ACC112 (cell line): ENCODE measurements around the gene KLHL35.
"Not testable (repeated sequence)": the region's sequence is repeated elsewhere in the genome, so short reads cannot be mapped to it uniquely, and the experiment has no call there.

Experiments
- H2AFZ ChIP-seq: fragments of 200-600 bp; sonication (generic); one replicate; pipeline ENCODE4 v1.6.0; 2017; ENCODE audit warnings: antibody characterized with exemption, low read length; ENCODE audit not compliant: unreplicated experiment
- H3K27ac ChIP-seq: fragments of 200-600 bp; sonication (generic); 2 replicates; pipeline ENCODE4 v1.5.1; 2014; ENCODE audit warnings: low read depth, mild to moderate bottlenecking, antibody characterized with exemption, low read length, moderate library complexity
- H3K27me3 ChIP-seq: fragments of 200-600 bp; sonication (generic); 2 replicates; pipeline ENCODE4 v1.6.1; 2014; ENCODE audit warnings: mild to moderate bottlenecking, antibody characterized with exemption, low read length, moderate library complexity, mixed read lengths; ENCODE audit not compliant: insufficient read depth
- H3K36me3 ChIP-seq: fragments of 200-600 bp; sonication (generic); 2 replicates; pipeline ENCODE4 v1.6.1; 2016; ENCODE audit warnings: mild to moderate bottlenecking, antibody characterized with exemption, low read length, moderate library complexity, mixed read lengths; ENCODE audit not compliant: insufficient read depth
- H3K4me1 ChIP-seq: fragments of 200-600 bp; sonication (generic); one replicate; pipeline ENCODE4 v1.6.1; 2016; ENCODE audit warnings: low read length, mixed read lengths; ENCODE audit not compliant: insufficient read depth, unreplicated experiment, control insufficient read depth
- H3K4me3 ChIP-seq: fragments of 200-600 bp; sonication (generic); 2 replicates; pipeline ENCODE4 v1.5.1; 2014; ENCODE audit warnings: mild to moderate bottlenecking, low read depth, low read length
- H3K79me2 ChIP-seq: fragments of 200-600 bp; sonication (generic); one replicate; pipeline ENCODE4 v1.6.0; 2016; ENCODE audit warnings: low read length; ENCODE audit not compliant: control insufficient read depth, unreplicated experiment, insufficient read depth

Gene KLHL35

DNA sequence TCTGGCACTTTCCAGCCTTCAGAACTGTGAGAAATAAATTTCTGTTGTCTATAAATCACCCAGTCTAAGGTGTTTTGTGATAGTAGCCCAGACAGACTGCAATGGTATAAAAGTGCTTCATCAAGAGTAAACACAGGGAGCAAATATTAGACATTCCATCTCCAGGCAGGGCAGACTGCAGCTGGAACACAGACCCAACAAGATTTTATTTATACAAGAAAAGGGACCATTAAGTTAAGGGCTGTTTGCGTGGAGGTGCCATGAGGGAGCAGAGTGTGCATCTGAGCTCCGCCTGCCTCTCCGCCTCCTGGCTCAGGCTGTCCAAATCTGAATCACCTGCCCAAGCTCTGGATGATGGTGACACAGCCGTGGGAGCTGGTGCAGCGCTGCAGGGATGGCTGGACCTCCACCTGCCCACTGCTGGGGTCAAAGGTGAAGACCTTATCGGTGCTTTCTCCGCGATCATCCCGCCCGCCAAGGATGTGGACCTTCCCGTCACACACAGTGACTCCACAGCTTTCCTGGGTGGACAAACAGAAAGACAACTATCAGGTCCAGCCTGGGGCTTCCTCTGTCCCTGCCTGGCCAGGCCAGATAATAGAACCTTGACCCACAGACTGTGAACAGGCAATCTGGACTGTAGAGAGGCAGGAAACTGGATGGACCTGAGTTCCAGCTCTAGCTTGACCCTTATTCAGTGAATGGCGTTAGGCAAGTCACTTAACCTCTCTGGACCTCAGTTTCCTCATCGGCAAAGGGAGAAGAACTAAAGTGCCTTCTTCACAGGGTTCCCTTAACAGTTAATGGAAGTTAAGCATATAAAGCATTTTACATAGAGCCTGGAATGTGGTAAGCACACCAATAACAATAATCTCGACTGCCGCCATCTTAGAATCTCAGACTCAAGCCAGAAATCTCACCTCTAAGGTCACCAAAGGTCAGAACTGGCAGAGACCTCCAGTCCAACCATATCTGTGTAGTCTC lies 10.5 kb downstream of the KLHL35 start:
- Histone ChIP-seq H3K79me2 (peaks cover 10% of the 10 kb centered on the region), H3K27me3 (no peaks in the 10 kb centered on the region), H2AFZ (no peak overlapping the region), H3K27ac (no peak overlapping the region), H3K4me1 (peaks cover 16% of the 10 kb centered on the region), H3K36me3 (peaks cover 11% of the 10 kb centered on the region; the same call in 1 of the 2 replicates), H3K4me3 (no peak overlapping the region)

DNA sequence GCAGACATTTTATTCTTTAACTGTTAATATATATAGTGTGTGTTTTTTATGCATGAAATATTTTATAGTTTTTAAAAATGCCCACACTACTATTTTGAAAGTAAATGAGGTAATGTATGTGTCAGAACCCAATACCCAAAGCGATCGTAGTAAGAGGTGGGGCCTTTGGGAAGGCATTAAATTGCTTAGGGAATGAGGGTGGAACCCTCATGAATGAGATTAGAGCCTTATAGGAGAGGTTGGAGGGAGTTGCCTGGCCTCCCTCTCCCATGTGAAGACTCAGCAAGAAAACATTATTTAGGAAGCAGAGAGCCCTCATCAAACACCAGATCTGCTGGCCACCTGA lies 11.1 kb downstream of the KLHL35 start:
- Histone ChIP-seq H3K27ac (no peak overlapping the region), H3K79me2 (peaks cover 3% of the 10 kb centered on the region), H3K4me3 (no peak overlapping the region), H2AFZ (no peak overlapping the region), H3K27me3 (no peaks in the 10 kb centered on the region), H3K36me3 (0 out of 2 replicates have a peak, but pooled peaks cover 11% of the 10 kb centered on the region), H3K4me1 (peaks cover 14% of the 10 kb centered on the region)

GRCh38 chr11:75421035-75421602 lies 11.9 kb downstream of the KLHL35 start:
- H2AFZ ChIP-seq = no peak overlapping the region
- 0 out of 2 replicates have a peak, but pooled peaks cover 11% of the 10 kb centered on the region for H3K36me3 ChIP-seq
- H3K4me1 ChIP-seq = peaks cover 14% of the 10 kb centered on the region
- no peaks in the 10 kb centered on the region for H3K79me2 ChIP-seq
- H3K27me3 ChIP-seq = no peaks in the 10 kb centered on the region
- H3K4me3 ChIP-seq = no peak overlapping the region
- no peak overlapping the region for H3K27ac ChIP-seq

DNA sequence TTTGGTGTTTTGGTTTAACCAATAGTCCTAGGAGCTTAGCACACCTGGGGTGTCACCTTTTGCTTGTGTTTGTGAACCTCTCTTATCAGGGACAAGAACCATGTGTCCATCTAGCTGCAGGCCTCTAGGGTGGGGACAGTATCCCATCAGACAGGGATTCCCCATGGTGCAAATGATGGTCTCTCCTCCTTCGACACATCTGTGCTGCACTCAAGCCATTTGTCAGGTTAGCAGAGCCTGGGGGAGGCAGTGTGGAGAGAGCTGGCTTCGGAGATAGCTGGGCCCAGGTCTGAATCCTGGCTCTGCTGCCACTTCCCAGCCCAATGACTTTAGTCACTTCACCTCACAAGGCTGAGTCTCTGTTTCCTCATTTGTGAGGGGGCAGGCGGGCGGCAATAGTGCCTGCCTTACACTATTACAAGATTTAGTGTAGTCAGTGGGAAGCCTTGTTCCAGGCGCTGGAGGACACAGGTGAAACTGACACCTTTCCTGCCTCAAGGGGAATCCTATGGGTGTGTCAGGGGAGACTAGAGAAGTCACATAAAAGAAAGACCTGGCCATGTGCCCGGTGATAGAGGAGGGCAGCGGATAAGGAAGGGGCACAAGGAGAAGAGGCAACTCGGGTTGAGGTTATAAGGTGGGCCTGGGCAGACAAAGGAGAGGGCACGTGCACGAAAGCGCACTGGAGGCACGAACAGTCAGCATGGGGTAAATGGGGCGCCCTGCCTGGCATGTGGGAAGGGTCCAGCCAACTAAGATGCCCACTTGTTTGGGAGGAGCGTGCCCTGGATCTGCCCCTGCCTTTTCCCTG lies 12.6 kb downstream of the KLHL35 start:
- Histone ChIP-seq H2AFZ (no peak overlapping the region), H3K4me1 (peaks cover 14% of the 10 kb centered on the region), H3K4me3 (no peak overlapping the region), H3K27ac (peak overlapping the region; percentile 82), H3K36me3 (0 out of 2 replicates have a peak, but pooled peaks cover 11% of the 10 kb centered on the region), H3K79me2 (no peaks in the 10 kb centered on the region), H3K27me3 (no peaks in the 10 kb centered on the region)

GRCh38 chr11:75413864-75414263 lies 19.1 kb downstream of the KLHL35 start:
- Histone ChIP-seq H3K27me3 (no peaks in the 10 kb centered on the region), H3K79me2 (peaks cover under 1% of the 10 kb centered on the region), H3K27ac (no peak overlapping the region), H3K36me3 (peaks cover 11% of the 10 kb centered on the region; the same call in 1 of the 2 replicates), H3K4me3 (no peak overlapping the region), H3K4me1 (peaks cover 10% of the 10 kb centered on the region), H2AFZ (no peak overlapping the region)

GRCh38 chr11:75413146-75413545 lies 19.9 kb downstream of the KLHL35 start:
- not testable (repeated sequence) for H3K4me3 ChIP-seq

DNA sequence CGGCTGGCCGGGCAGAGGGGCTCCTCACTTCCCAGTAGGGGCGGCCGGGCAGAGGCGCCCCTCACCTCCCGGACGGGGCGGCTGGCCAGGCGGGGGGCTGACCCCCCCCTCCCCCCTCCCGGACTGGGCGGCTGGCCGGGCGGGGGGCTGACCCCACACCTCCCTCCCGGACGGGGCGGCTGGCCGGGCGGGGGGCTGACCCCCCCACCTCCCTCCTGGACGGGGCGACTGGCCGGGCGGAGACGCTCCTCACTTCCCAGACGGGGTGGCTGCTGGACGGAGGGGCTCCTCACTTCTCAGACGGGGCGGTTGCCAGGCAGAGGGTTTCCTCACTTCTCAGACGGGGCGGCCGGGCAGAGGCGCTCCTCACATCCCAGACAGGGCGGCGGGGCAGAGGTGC lies 23.0 kb downstream of the KLHL35 start:
- not testable (repeated sequence) for H2AFZ ChIP-seq, H3K4me3 ChIP-seq, H3K27me3 ChIP-seq, H3K27ac ChIP-seq
- Histone ChIP-seq H3K4me1 (peaks cover 13% of the 10 kb centered on the region), H3K36me3 (peaks cover 30% of the 10 kb centered on the region), H3K79me2 (peaks cover 22% of the 10 kb centered on the region)

More at GRCh38 chr11:75413146-75413545, 19.9 kb downstream of the KLHL35 start:
- H2AFZ ChIP-seq, H3K4me1 ChIP-seq, H3K27ac ChIP-seq, H3K27me3 ChIP-seq, H3K79me2 ChIP-seq: not testable (repeated sequence)
- H3K36me3 ChIP-seq = peaks cover 17% of the 10 kb centered on the region; the same call in 1 of the 2 replicates

DNA sequence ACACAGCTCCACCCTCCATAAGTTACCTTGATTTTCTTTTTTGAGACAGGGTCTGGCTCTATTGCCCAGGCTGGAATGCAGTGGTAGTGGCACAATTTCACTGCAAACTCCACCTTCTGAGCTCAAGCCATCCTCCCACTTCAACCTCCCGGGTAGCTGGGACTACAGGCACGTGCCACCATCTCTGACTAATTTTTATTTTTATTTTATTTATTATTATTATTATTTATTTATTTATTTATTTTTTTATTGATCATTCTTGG lies 24.1 kb downstream of the KLHL35 start:
- no peak overlapping the region for H3K4me3 ChIP-seq
- no peak overlapping the region for H2AFZ ChIP-seq
- peaks cover 32% of the 10 kb centered on the region for H3K36me3 ChIP-seq
- peaks cover 24% of the 10 kb centered on the region for H3K4me1 ChIP-seq
- H3K27ac ChIP-seq = no peak overlapping the region
- no peaks in the 10 kb centered on the region for H3K27me3 ChIP-seq
- peaks cover 33% of the 10 kb centered on the region for H3K79me2 ChIP-seq

DNA sequence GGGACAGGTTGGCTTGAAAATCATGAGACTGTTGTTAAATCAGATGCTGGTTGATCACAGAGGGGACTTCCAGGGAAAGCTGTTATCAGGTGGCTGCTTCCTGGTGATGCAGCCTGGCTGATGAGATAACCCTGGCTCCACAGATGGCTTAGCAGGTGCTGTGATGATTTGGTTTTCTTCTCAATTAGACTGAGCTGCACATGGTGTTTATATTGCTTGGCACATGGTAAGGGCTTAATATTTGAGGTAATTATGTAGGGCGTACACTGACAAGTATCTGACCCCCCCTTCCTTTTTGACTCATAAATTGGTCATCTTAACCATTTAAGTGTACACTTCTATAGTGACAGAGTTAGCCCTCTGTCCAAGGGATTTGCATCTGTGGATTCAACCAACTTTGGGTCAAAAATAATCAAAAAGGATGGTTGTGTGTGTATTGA lies 26.6 kb downstream of the KLHL35 start:
- Histone ChIP-seq H3K79me2 (peaks cover 58% of the 10 kb centered on the region), H3K4me3 (no peak overlapping the region), H3K27ac (0 out of 2 replicates have a peak overlapping the region, but pooled peaks have one; percentile 4), H3K4me1 (peaks cover 49% of the 10 kb centered on the region), H3K27me3 (no peaks in the 10 kb centered on the region), H2AFZ (no peak overlapping the region), H3K36me3 (peaks cover 52% of the 10 kb centered on the region)

- no peak overlapping the region for H2AFZ ChIP-seq
- H3K27ac ChIP-seq = peak overlapping the region; percentile 21
- H3K27me3 ChIP-seq = no peaks in the 10 kb centered on the region
- H3K4me1 ChIP-seq = peaks cover 49% of the 10 kb centered on the region
- 0 out of 2 replicates have a peak overlapping the region, but pooled peaks have one; percentile 28 for H3K4me3 ChIP-seq
- H3K36me3 ChIP-seq = peaks cover 64% of the 10 kb centered on the region
- H3K79me2 ChIP-seq = peaks cover 79% of the 10 kb centered on the region
Observed at GRCh38 chr11:75403983-75404658, 28.9 kb downstream of the KLHL35 start.
